PC-3 (cell line): Measurements from ENCODE around the gene ONECUT3. TPM values are rescaled to one million over a fixed set of nuclear protein-coding genes. Genes with fewer than 3 reads are reported as not detected.

Experiments
- ATAC-seq: fragments of 200-7000 bp; cut with Tn5 transposase; 2 replicates; pipeline ENCODE4 v1.9.1; 2020; ENCODE audit warnings: mild to moderate bottlenecking, moderate library complexity
- BruUV-seq: library from RNA; stranded (reverse); fragments of 400-500 nt; replicated peaks from 2 replicates; lab custom pipeline; 2021; lab: Mats Ljungman, UMichigan
- CTCF ChIA-PET: fragments of 300-600 bp; sonication (Branson Sonifier 250); formaldehyde crosslinking; loops from one replicate; lab custom pipeline; 2022; ENCODE audit warnings: antibody characterized with exemption; lab: Charles Lee
- POLR2A ChIA-PET: fragments of 300-600 bp; sonication (Branson Sonifier 250); formaldehyde crosslinking; loops from one replicate; lab custom pipeline; 2022; ENCODE audit warnings: antibody characterized with exemption; ENCODE audit not compliant: unreplicated experiment; lab: Charles Lee
- DNase-seq: peaks from one replicate; pipeline ENCODE4 v3.0.0-alpha.2; 2015
- H2AFZ ChIP-seq: fragments of 300-600 bp; sonication (generic); 2 replicates; pipeline ENCODE4 v1.6.0; 2016; ENCODE audit warnings: antibody characterized with exemption, low read length
- H3F3A ChIP-seq: fragments of 300-600 bp; sonication (generic); one replicate; pipeline ENCODE4 v1.6.0; 2017; ENCODE audit warnings: antibody characterized with exemption, low read length, control low read depth, mild to moderate bottlenecking; ENCODE audit not compliant: unreplicated experiment
- H3K27ac ChIP-seq: fragments of 300-600 bp; sonication (generic); 2 replicates; pipeline ENCODE4 v1.5.1; 2016; ENCODE audit warnings: mild to moderate bottlenecking, low read length
- H3K27me3 ChIP-seq: fragments of 300-600 bp; sonication (generic); 2 replicates; pipeline ENCODE4 v1.6.1; 2016; ENCODE audit warnings: low read length, mixed read lengths
- H3K36me3 ChIP-seq: fragments of 300-600 bp; sonication (generic); 2 replicates; pipeline ENCODE4 v1.6.1; 2016; ENCODE audit warnings: low read depth, mixed run types, low read length, mixed read lengths
- H3K4me1 ChIP-seq: fragments of 300-600 bp; sonication (generic); 2 replicates; pipeline ENCODE4 v1.5.1; 2016; ENCODE audit warnings: low read length; ENCODE audit not compliant: insufficient read depth
- H3K4me2 ChIP-seq: fragments of 300-600 bp; sonication (generic); 2 replicates; pipeline ENCODE4 v1.6.0; 2016; ENCODE audit warnings: low read length
- H3K4me3 ChIP-seq: fragments of 300-600 bp; sonication (generic); 2 replicates; pipeline ENCODE4 v1.5.1; 2016; ENCODE audit warnings: mild to moderate bottlenecking, low read length, mixed read lengths
- H3K79me2 ChIP-seq: fragments of 300-600 bp; sonication (generic); 2 replicates; pipeline ENCODE4 v1.6.1; 2017; ENCODE audit warnings: low read length, mixed read lengths
- H3K9ac ChIP-seq: fragments of 300-600 bp; sonication (generic); 2 replicates; pipeline ENCODE4 v1.6.0; 2016; ENCODE audit warnings: mild to moderate bottlenecking, low read length
- H3K9me2 ChIP-seq: fragments of 300-600 bp; sonication (generic); replicated peaks from 2 replicates; pipeline ENCODE4 v1.6.1; 2016; ENCODE audit warnings: mixed run types, low read length, mixed read lengths
- H3K9me3 ChIP-seq: fragments of 300-600 bp; sonication (generic); 2 replicates; pipeline ENCODE4 v1.6.1; 2016; ENCODE audit warnings: low read length, mixed read lengths
- H4K20me1 ChIP-seq: fragments of 300-600 bp; sonication (generic); 2 replicates; pipeline ENCODE4 v1.6.1; 2016; ENCODE audit warnings: low read length, mixed read lengths
- CTCF ChIP-seq: fragments of 300-600 bp; sonication (generic); conservative IDR thresholded peaks from 2 replicates; pipeline ENCODE4 v1.5.1; 2017; ENCODE audit warnings: antibody characterized with exemption, low read depth, mild to moderate bottlenecking, low read length
- EZH2 ChIP-seq: fragments of 300-600 bp; sonication (generic); IDR thresholded peaks from one replicate; pipeline ENCODE4 v1.6.1; 2017; ENCODE audit warnings: antibody characterized with exemption, mild to moderate bottlenecking, low read length; ENCODE audit not compliant: unreplicated experiment
- EZH2phosphoT487 ChIP-seq: fragments of 300-600 bp; sonication (generic); IDR thresholded peaks from 2 replicates; pipeline ENCODE4 v1.6.1; 2018; ENCODE audit warnings: mild to moderate bottlenecking, antibody characterized with exemption, low read length, borderline replicate concordance
- intact Hi-C: fragments of 100-400 bp; cut with micrococcal nuclease; formaldehyde crosslinking; loops from 2 replicates; pipeline ENCODE4 v1.9.0; 2023
- total RNA-seq: library from RNA; depleted of rRNA; stranded (reverse); fragments of >200 nt; gene quantifications from 2 replicates; pipeline ENCODE4 v1.2.3, GENCODE V29; 2014

The ONECUT3 gene
- total RNA-seq, 1 experiment from 2014 or later, result 1.4 TPM

GRCh38 chr19:1810439-1811160 lies 57.3 kb downstream of the ONECUT3 start:
- intact Hi-C loops, result no loop called here
- no TSS peak for BruUV-seq
- Histone ChIP-seq H3K9ac (no peak overlapping the region), H3K9me3 (no peaks in the 10 kb centered on the region), H3K4me2 (peak overlapping the region; percentile 87), H3F3A (no peaks in the 10 kb centered on the region), H3K4me3 (no peak overlapping the region), H3K9me2 (no peaks in the 10 kb centered on the region), H2AFZ (no peak overlapping the region), H3K4me1 (peaks cover 15% of the 10 kb centered on the region), H3K27ac (no peak overlapping the region), H3K36me3 (no peaks in the 10 kb centered on the region), H3K79me2 (no peaks in the 10 kb centered on the region), H3K27me3 (no peaks in the 10 kb centered on the region), H4K20me1 (no peaks in the 10 kb centered on the region)
- POLR2A ChIA-PET, result no interaction called here
- CTCF ChIA-PET, result no interaction called here
- ATAC-seq, result no peak
- TF ChIP-seq EZH2phosphoT487 (no peak), EZH2 (no peak), CTCF (no peak)
- DNase-seq, result no peak

DNA sequence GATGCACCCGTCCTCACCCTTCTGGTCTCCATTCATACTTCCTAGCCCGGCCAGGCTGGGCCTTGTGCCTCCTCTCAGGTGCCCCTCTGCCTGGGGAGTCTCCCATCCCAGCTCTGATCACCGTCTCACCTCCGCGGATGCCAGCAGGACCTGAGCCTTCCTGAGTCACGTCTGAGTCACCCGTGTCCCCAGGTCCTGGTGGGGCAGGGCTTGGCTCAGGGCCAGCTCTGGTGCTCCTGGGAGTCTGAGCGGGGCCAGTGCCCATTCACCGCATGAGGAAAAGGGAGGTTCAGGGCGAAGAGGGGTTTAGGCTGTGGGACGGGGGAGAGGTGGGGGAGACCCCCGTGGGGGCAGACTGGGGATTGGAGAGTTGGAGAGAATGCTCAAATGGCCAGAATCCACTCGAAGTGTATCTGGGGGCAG lies 58.2 kb downstream of the ONECUT3 start:
- H3K4me1 ChIP-seq, result peaks cover 15% of the 10 kb centered on the region
- peak; percentile 47 for ATAC-seq
- H3K79me2 ChIP-seq, result no peaks in the 10 kb centered on the region
- no peaks in the 10 kb centered on the region for H3K9me3 ChIP-seq
- no peak for TF ChIP-seq EZH2
- no peak for TF ChIP-seq EZH2phosphoT487
- no peak for TF ChIP-seq CTCF
- H3K4me3 ChIP-seq, result peak overlapping the region; percentile 67
- peak overlapping the region; percentile 87 for H3K4me2 ChIP-seq
- H3F3A ChIP-seq, result no peaks in the 10 kb centered on the region
- peak; percentile 95 for DNase-seq
- ChIA-PET POLR2A (no interaction called here), CTCF (interaction anchor here (0.6 kb wide), 1 partner anchor 245 kb away, joined by 4 read pairs; no protein-coding TSS in a partner anchor)
- no peaks in the 10 kb centered on the region for H3K27me3 ChIP-seq
- no peaks in the 10 kb centered on the region for H4K20me1 ChIP-seq
- no TSS peak for BruUV-seq
- peak overlapping the region; percentile 59 for H3K9ac ChIP-seq
- intact Hi-C loops, result no loop called here
- H3K27ac ChIP-seq, result peak overlapping the region; percentile 25
- peak overlapping the region; percentile 43 for H2AFZ ChIP-seq
- H3K36me3 ChIP-seq, result no peaks in the 10 kb centered on the region
- no peaks in the 10 kb centered on the region for H3K9me2 ChIP-seq

- Histone ChIP-seq H3K79me2 (no peaks in the 10 kb centered on the region), H3K9me2 (no peaks in the 10 kb centered on the region), H3K4me3 (peak within 1 kb of the TSS; percentile 72), H3K9ac (peak within 1 kb of the TSS; percentile 59), H3F3A (no peaks in the 10 kb centered on the region), H3K27ac (peak within 1 kb of the TSS; percentile 36), H3K4me2 (peak within 1 kb of the TSS; percentile 91), H3K4me1 (peaks cover 15% of the 10 kb centered on the region), H3K27me3 (no peaks in the 10 kb centered on the region), H2AFZ (peak within 1 kb of the TSS; percentile 75), H3K36me3 (no peaks in the 10 kb centered on the region), H3K9me3 (no peaks in the 10 kb centered on the region), H4K20me1 (no peaks in the 10 kb centered on the region)
- POLR2A ChIA-PET, result no interaction called here
- CTCF ChIA-PET, result no interaction called here
- ATAC-seq (peak; percentile 16), DNase-seq (no peak)
- intact Hi-C loops, result no loop called here
- TF ChIP-seq CTCF (0 out of 2 replicates have a peak, but pooled peaks have one; percentile 32), EZH2phosphoT487 (no peak), EZH2 (no peak)
- no TSS peak for BruUV-seq
Measured at GRCh38 chr19:1811942-1812425, 58.7 kb downstream of the ONECUT3 start, which contains the start of gene ATP8B3. ATP8B3 (minus strand) TSS chr19:1812276; CDS start chr19:1811736, 540 bp downstream.
